ENCODE results near the gene BMP8A. TPM values are rescaled to one million over a fixed set of nuclear protein-coding genes. Genes with fewer than 3 reads are reported as not detected.
A peak's percentile ranks its signal among the peaks of the same experiment; 100 is the strongest.
"Not testable (repeated sequence)": the region's sequence is repeated elsewhere in the genome, so short reads cannot be mapped to it uniquely, and the experiment has no call there.

BMP8A gene
- total RNA-seq, 1 experiment from 2014 or later, result not detected

DNA sequence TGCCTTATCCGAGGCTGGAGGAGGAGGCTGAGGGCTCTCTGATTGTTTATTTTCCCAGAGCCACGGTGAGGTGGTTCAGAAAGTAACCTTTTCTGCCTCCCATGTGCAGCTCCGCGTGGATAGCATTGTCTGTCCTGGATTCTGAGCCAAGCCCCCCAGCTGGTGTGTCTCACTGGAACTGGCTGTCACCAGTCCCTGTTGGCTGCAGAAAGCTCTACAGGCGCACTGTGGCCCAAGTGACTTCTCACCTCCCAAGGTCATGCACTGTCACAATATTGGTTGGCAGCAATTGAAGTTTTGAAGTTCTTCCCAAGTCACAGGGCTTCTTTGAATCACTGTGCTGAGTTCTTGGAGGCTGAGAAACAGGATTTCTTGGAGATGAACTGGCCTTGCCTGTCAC lies 8.2 kb downstream of the BMP8A start:
- TF ChIP-seq, protein P1, sequence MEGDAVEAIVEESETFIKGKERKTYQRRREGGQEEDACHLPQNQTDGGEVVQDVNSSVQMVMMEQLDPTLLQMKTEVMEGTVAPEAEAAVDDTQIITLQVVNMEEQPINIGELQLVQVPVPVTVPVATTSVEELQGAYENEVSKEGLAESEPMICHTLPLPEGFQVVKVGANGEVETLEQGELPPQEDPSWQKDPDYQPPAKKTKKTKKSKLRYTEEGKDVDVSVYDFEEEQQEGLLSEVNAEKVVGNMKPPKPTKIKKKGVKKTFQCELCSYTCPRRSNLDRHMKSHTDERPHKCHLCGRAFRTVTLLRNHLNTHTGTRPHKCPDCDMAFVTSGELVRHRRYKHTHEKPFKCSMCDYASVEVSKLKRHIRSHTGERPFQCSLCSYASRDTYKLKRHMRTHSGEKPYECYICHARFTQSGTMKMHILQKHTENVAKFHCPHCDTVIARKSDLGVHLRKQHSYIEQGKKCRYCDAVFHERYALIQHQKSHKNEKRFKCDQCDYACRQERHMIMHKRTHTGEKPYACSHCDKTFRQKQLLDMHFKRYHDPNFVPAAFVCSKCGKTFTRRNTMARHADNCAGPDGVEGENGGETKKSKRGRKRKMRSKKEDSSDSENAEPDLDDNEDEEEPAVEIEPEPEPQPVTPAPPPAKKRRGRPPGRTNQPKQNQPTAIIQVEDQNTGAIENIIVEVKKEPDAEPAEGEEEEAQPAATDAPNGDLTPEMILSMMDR (IDR thresholded peaks at IDR 0.05; ENCODE audit: unreplicated experiment), result no peak
- no TSS peak for BruUV-seq (replicated peaks)
- no peak for DNase-seq (ENCODE audit: unreplicated experiment)

DNA sequence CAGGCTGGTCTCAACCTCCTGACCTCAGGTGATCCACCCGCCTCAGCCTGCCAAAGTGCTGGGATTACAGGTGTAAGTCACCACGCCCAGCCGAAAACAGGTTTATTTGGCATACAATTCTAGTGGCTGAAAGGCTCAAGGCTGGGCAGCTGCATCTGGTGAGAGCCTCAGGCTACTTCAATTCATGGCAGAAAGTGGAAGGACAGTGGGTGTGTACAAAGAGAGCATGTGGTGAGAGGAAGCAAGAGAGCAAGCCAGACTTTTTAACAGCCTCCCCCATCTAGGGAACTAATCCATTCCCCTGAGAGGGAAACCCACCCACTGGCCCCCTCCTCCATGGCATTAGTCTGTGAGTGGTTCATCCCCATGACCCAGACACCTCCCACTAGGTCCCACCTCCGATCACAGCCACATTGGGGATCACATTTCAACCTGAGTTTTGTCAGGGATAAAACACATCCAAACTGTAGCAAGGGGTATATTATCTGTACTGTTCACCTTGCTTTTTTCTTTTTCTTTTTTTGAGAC lies 9.5 kb downstream of the BMP8A start:
- ChIA-PET CTCF (interaction anchor here (0.7 to 1.1 kb wide), 3 partner anchors 25 to 90 kb away, joined by 3 to 4 read pairs (median 3); no protein-coding TSS in a partner anchor), POLR2A (interaction anchor here (0.7 to 1.2 kb wide), 2 partner anchors 69 to 106 kb away, joined by 3 to 4 read pairs; no protein-coding TSS in a partner anchor)
- Mint-ChIP-seq H3K4me3 (ENCODE audit: unreplicated experiment) (no peak overlapping the region), H3K27me3 (ENCODE audit: insufficient read depth, unreplicated experiment) (no peaks in the 10 kb centered on the region), H3K27ac (ENCODE audit: low read depth, unreplicated experiment) (no peak overlapping the region), H3K9me3 (ENCODE audit: unreplicated experiment) (no peaks in the 10 kb centered on the region), H3K4me1 (ENCODE audit: insufficient read depth, unreplicated experiment) (peaks cover 6% of the 10 kb centered on the region), H3K36me3 (ENCODE audit: insufficient read depth, unreplicated experiment) (no peaks in the 10 kb centered on the region)
- intact Hi-C loops (cut with micrococcal nuclease), result no loop called here
- DNase-seq (ENCODE audit: unreplicated experiment), result peak; percentile 83
- TF ChIP-seq, protein P1 (IDR thresholded peaks at IDR 0.05; ENCODE audit: unreplicated experiment), result no peak
- no TSS peak for BruUV-seq (replicated peaks)

More for the DNA sequence above, 8.2 kb downstream of the BMP8A start:
- no peak overlapping the region for H3K27ac Mint-ChIP-seq (ENCODE audit: low read depth, unreplicated experiment)
- intact Hi-C loops (cut with micrococcal nuclease), result no loop called here
- peaks cover 6% of the 10 kb centered on the region for H3K4me1 Mint-ChIP-seq (ENCODE audit: insufficient read depth, unreplicated experiment)
- no peaks in the 10 kb centered on the region for H3K36me3 Mint-ChIP-seq (ENCODE audit: insufficient read depth, unreplicated experiment)
- ChIA-PET CTCF (no interaction called here), POLR2A (interaction anchor here (0.6 kb wide), 1 partner anchor 74 kb away, joined by 3 read pairs; no protein-coding TSS in a partner anchor)
- no peaks in the 10 kb centered on the region for H3K27me3 Mint-ChIP-seq (ENCODE audit: insufficient read depth, unreplicated experiment)
- no peak overlapping the region for H3K4me3 Mint-ChIP-seq (ENCODE audit: unreplicated experiment)
- H3K9me3 Mint-ChIP-seq (ENCODE audit: unreplicated experiment), result no peaks in the 10 kb centered on the region

DNA sequence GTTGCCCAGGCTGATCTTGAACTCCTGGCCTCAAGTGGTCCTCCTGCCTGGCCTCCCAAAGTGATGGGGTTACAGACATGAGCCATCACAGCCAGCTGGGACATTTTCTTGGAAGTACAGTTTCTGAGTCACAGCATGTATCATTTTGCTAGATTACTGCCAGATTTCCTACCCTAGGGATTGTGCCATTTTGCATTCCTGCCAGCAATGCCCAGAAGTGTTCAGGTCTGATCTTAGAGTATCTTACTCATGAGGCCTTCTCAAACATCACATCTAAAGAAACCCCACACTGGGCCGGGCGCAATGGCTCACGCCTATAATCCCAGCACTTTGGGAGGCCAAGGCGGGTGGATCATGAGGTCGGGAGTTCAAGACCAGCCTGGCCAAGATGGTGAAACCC lies 10.2 kb downstream of the BMP8A start:
- H3K27ac Mint-ChIP-seq (ENCODE audit: low read depth, unreplicated experiment), result no peak overlapping the region
- DNase-seq (ENCODE audit: unreplicated experiment), result peak; percentile 90
- H3K4me3 Mint-ChIP-seq (ENCODE audit: unreplicated experiment), result no peak overlapping the region
- intact Hi-C loops (cut with micrococcal nuclease), result no loop called here
- H3K36me3 Mint-ChIP-seq (ENCODE audit: insufficient read depth, unreplicated experiment), result no peaks in the 10 kb centered on the region
- no peaks in the 10 kb centered on the region for H3K9me3 Mint-ChIP-seq (ENCODE audit: unreplicated experiment)
- H3K4me1 Mint-ChIP-seq (ENCODE audit: insufficient read depth, unreplicated experiment), result peaks cover 6% of the 10 kb centered on the region
- ChIA-PET CTCF (interaction anchor here (0.9 to 1.1 kb wide), 2 partner anchors 24 to 38 kb away, joined by 3 to 4 read pairs; no protein-coding TSS in a partner anchor), POLR2A (interaction anchor here (0.7 to 1.2 kb wide), 2 partner anchors 68 to 107 kb away, joined by 3 to 4 read pairs; no protein-coding TSS in a partner anchor)
- TF ChIP-seq, protein P1 (IDR thresholded peaks at IDR 0.05; ENCODE audit: unreplicated experiment), result no peak
- H3K27me3 Mint-ChIP-seq (ENCODE audit: insufficient read depth, unreplicated experiment), result no peaks in the 10 kb centered on the region
- BruUV-seq (replicated peaks), result no TSS peak

DNA sequence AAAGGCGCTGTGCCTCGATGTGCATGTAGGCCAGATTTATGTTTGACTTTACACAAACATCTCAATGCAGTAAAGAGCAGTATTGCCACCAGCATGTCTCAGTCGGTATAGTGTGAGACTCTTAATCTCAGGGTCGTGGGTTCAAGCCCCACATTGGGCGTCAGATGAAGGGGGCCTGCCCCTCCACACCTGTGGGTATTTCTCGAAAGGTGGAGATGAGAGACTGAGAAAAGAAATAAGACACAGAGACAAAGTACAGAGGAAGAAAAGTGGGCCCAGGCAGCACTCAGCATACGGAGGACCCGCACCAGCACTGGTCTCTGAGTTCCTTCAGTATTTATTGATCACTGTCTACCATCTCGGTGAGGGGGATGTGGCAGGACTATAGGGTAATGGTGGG lies 13.0 kb downstream of the BMP8A start:
- H3K27me3 Mint-ChIP-seq (ENCODE audit: insufficient read depth, unreplicated experiment); POLR2A ChIA-PET; H3K36me3 Mint-ChIP-seq (ENCODE audit: insufficient read depth, unreplicated experiment); intact Hi-C loops (cut with micrococcal nuclease); DNase-seq (ENCODE audit: unreplicated experiment); BruUV-seq (replicated peaks); CTCF ChIA-PET; H3K9me3 Mint-ChIP-seq (ENCODE audit: unreplicated experiment); H3K4me3 Mint-ChIP-seq (ENCODE audit: unreplicated experiment); H3K27ac Mint-ChIP-seq (ENCODE audit: low read depth, unreplicated experiment): not testable (repeated sequence)
- peaks cover 11% of the 10 kb centered on the region for H3K4me1 Mint-ChIP-seq (ENCODE audit: insufficient read depth, unreplicated experiment)
